H9 (cell line): ENCODE results near the gene WDR7. TPM values are rescaled to one million over a fixed set of nuclear protein-coding genes. Genes with fewer than 3 reads are reported as not detected.

Experiments used
- DNase-seq: peaks from one replicate; pipeline ENCODE4 v3.0.0-alpha.2; 2017
- H2AFZ ChIP-seq: one replicate; pipeline ENCODE4 v1.6.1; 2013; ENCODE audit warnings: mild to moderate bottlenecking, low read length, control low read depth, moderate library complexity
- H2AK5ac ChIP-seq: 2 replicates; pipeline ENCODE4 v1.6.1; 2013; ENCODE audit warnings: low read length, control low read depth, mixed read lengths; ENCODE audit not compliant: insufficient read length
- H2BK120ac ChIP-seq: one replicate; pipeline ENCODE4 v1.6.1; 2013; ENCODE audit warnings: low read depth, mild to moderate bottlenecking, low read length, control low read depth, inconsistent platforms; ENCODE audit not compliant: poor library complexity, severe bottlenecking
- H2BK12ac ChIP-seq: 2 replicates; pipeline ENCODE4 v1.6.1; 2013; ENCODE audit warnings: low read length, control low read depth, mixed read lengths, low read depth; ENCODE audit not compliant: insufficient read length
- H2BK15ac ChIP-seq: 2 replicates; pipeline ENCODE4 v1.6.1; 2013; ENCODE audit warnings: low read depth, low read length, control low read depth
- H2BK20ac ChIP-seq: one replicate; pipeline ENCODE4 v1.6.1; 2013; ENCODE audit warnings: low read depth, mild to moderate bottlenecking, low read length, control low read depth, inconsistent platforms; ENCODE audit not compliant: poor library complexity, severe bottlenecking
- H2BK5ac ChIP-seq: 2 replicates; pipeline ENCODE4 v1.6.1; 2013; ENCODE audit warnings: low read length, control low read depth, mixed read lengths; ENCODE audit not compliant: insufficient read length
- H3K14ac ChIP-seq: 2 replicates; pipeline ENCODE4 v1.6.1; 2013; ENCODE audit warnings: low read length, control low read depth; ENCODE audit not compliant: insufficient read depth
- H3K18ac ChIP-seq: 2 replicates; pipeline ENCODE4 v1.6.1; 2013; ENCODE audit warnings: low read depth, mild to moderate bottlenecking, mixed read lengths, low read length, control low read depth; ENCODE audit not compliant: insufficient read length
- H3K23ac ChIP-seq: 2 replicates; pipeline ENCODE4 v1.6.1; 2013; ENCODE audit warnings: low read length, control low read depth, mixed read lengths, low read depth; ENCODE audit not compliant: insufficient read length
- H3K23me2 ChIP-seq: 2 replicates; pipeline ENCODE4 v1.6.1; 2013; ENCODE audit warnings: low read depth, mild to moderate bottlenecking, mixed read lengths, low read length, control low read depth; ENCODE audit not compliant: insufficient read length, poor library complexity, severe bottlenecking
- H3K27ac ChIP-seq: 2 replicates; pipeline ENCODE4 v1.5.1; 2013; ENCODE audit warnings: low read length, control low read depth, mixed read lengths, low read depth; ENCODE audit not compliant: insufficient read length
- H3K27me3 ChIP-seq: 2 replicates; pipeline ENCODE4 v1.6.1; 2013; ENCODE audit warnings: low read length, control low read depth, inconsistent platforms; ENCODE audit not compliant: insufficient read depth
- H3K4ac ChIP-seq: 2 replicates; pipeline ENCODE4 v1.6.1; 2013; ENCODE audit warnings: low read depth, mild to moderate bottlenecking, control low read depth, inconsistent platforms, low read length, moderate library complexity
- H3K4me1 ChIP-seq: 2 replicates; pipeline ENCODE4 v1.6.1; 2013; ENCODE audit warnings: low read length, control low read depth, inconsistent platforms; ENCODE audit not compliant: insufficient read depth
- H3K4me2 ChIP-seq: 2 replicates; pipeline ENCODE4 v1.6.1; 2013; ENCODE audit warnings: low read length, control low read depth, mixed read lengths; ENCODE audit not compliant: insufficient read length, insufficient read depth
- H3K56ac ChIP-seq: 2 replicates; pipeline ENCODE4 v1.6.1; 2013; ENCODE audit warnings: low read depth, mild to moderate bottlenecking, mixed read lengths, low read length, control low read depth; ENCODE audit not compliant: insufficient read length
- H3K79me1 ChIP-seq: 2 replicates; pipeline ENCODE4 v1.6.1; 2013; ENCODE audit warnings: low read depth, mild to moderate bottlenecking, moderate library complexity, low read length, control low read depth, inconsistent platforms; ENCODE audit not compliant: insufficient read depth, poor library complexity, severe bottlenecking
- H3K79me2 ChIP-seq: 2 replicates; pipeline ENCODE4 v1.6.1; 2013; ENCODE audit warnings: low read length, control low read depth, inconsistent platforms; ENCODE audit not compliant: insufficient read depth
- H3K9ac ChIP-seq: 2 replicates; pipeline ENCODE4 v1.6.1; 2013; ENCODE audit warnings: low read length, control low read depth, mixed read lengths; ENCODE audit not compliant: insufficient read length; ENCODE audit errors: extremely low read depth
- H3K9me3 ChIP-seq: one replicate; pipeline ENCODE4 v1.6.1; 2013; ENCODE audit warnings: low read depth, low read length, inconsistent platforms; ENCODE audit not compliant: control insufficient read depth
- H3T11ph ChIP-seq: one replicate; pipeline ENCODE4 v1.6.1; 2013; ENCODE audit warnings: mild to moderate bottlenecking, low read length, control low read depth, inconsistent platforms
- H4K20me1 ChIP-seq: one replicate; pipeline ENCODE4 v1.6.1; 2013; ENCODE audit not compliant: control insufficient read depth, insufficient read length, insufficient read depth
- H4K5ac ChIP-seq: 2 replicates; pipeline ENCODE4 v1.6.1; 2013; ENCODE audit warnings: low read depth, mild to moderate bottlenecking, mixed read lengths, low read length, control low read depth; ENCODE audit not compliant: insufficient read length
- H4K8ac ChIP-seq: replicated peaks from 2 replicates; pipeline ENCODE4 v1.6.1; 2013; ENCODE audit warnings: low read length, control low read depth, mixed read lengths, low read depth; ENCODE audit not compliant: insufficient read length
- H4K91ac ChIP-seq: 2 replicates; pipeline ENCODE4 v1.6.1; 2013; ENCODE audit warnings: low read depth, mild to moderate bottlenecking, moderate library complexity, mixed read lengths, low read length, control low read depth; ENCODE audit not compliant: insufficient read length
- H3K27ac Mint-ChIP-seq, 3 experiments: 2 replicates in 2 of 3; 3 replicates in 1 of 3; pipeline ENCODE4 v1.8.0; 2020 to 2021; ENCODE audit warnings: mixed read lengths in 3 of 3, mild to moderate bottlenecking in 1 of 3, moderate library complexity in 1 of 3
- H3K27me3 Mint-ChIP-seq: 2 replicates; pipeline ENCODE4 v1.8.0; 2021; ENCODE audit warnings: low read depth, mild to moderate bottlenecking, moderate library complexity, mixed read lengths
- H3K36me3 Mint-ChIP-seq, 3 experiments: 2 replicates in 2 of 3; 3 replicates in 1 of 3; pipeline ENCODE4 v1.8.0; 2020 to 2021; ENCODE audit warnings: low read depth in 3 of 3, mixed read lengths in 3 of 3; ENCODE audit not compliant: insufficient read depth in 1 of 3
- H3K4me1 Mint-ChIP-seq, 2 experiments: 2 replicates each; pipeline ENCODE4 v1.8.0; 2020; ENCODE audit warnings: mixed read lengths in 2 of 2
- H3K4me3 Mint-ChIP-seq, 2 experiments: 2 replicates in 1 of 2; 3 replicates in 1 of 2; pipeline ENCODE4 v1.8.0; 2020 to 2021; ENCODE audit warnings: mild to moderate bottlenecking in 2 of 2, mixed read lengths in 2 of 2, moderate library complexity in 1 of 2
- H3K9me3 Mint-ChIP-seq, 2 experiments: 2 replicates in 1 of 2; 3 replicates in 1 of 2; pipeline ENCODE4 v1.8.0; 2020; ENCODE audit warnings: mild to moderate bottlenecking in 2 of 2, mixed read lengths in 2 of 2, moderate library complexity in 1 of 2
- WGBS: extraction: QIAGEN DNeasy Blood & Tissue Kit; methylation state at CpG from one replicate; pipeline ENCODE4 v1.1.7; 2013; ENCODE audit warnings: missing lambda C conversion rate, low lambda C conversion rate, mixed read lengths; ENCODE audit not compliant: insufficient read length; ENCODE audit errors: extremely low coverage; 5-methylcytosine and 5-hydroxymethylcytosine counted together
- total RNA-seq: library from RNA; stranded (reverse); gene quantifications from 2 replicates; pipeline ENCODE4 v1.2.1, GENCODE V29; 2021
- TF ChIP-seq, protein P1 (sequence below): fragments of 200-600 bp; sonication (generic); conservative IDR thresholded peaks from 3 replicates; pipeline ENCODE4 v1.8.0; 2021; ENCODE audit warnings: antibody characterized with exemption, mild to moderate bottlenecking

The WDR7 gene
- total RNA-seq, 1 experiment from 2014 or later: 14.8 TPM

DNA sequence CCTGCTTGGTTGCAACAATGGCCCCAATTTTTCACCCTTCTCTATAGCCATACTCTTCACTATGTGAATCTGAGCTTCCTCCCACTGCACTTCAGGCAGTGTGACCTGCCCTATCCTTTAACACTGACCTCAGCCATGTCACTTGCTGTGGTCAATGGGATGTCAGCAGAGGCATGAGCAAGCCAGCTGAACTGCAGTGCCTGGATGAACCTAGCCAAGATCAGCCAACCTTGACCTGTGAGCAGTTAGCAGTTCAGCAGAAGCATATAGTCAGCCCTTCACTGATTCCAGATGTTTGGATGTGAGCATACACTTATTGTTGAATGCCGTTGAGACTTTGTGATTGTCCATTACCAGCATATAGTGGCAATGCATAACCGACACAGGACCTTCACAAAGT lies 432.3 kb downstream of the WDR7 start:
- Histone ChIP-seq H2BK15ac (no peak overlapping the region), H2BK5ac (no peak overlapping the region), H4K20me1 (no peaks in the 10 kb centered on the region), H2AK5ac (no peak overlapping the region), H3K9me3 (no peaks in the 10 kb centered on the region), H3K4me1 (peaks cover 12% of the 10 kb centered on the region; the same call in 1 of the 2 replicates), H4K91ac (no peak overlapping the region), H3T11ph (no peak overlapping the region), H3K56ac (no peak overlapping the region), H2BK12ac (no peak overlapping the region), H3K79me1 (no peaks in the 10 kb centered on the region), H3K18ac (no peak overlapping the region), H3K27ac (no peak overlapping the region), H3K9ac (no peak overlapping the region), H3K23ac (no peak overlapping the region), H3K4ac (no peak overlapping the region), H3K14ac (no peak overlapping the region), H4K5ac (no peak overlapping the region), H3K27me3 (no peaks in the 10 kb centered on the region), H2BK120ac (no peak overlapping the region), H2BK20ac (no peak overlapping the region), H4K8ac (no peak overlapping the region), H3K4me2 (no peak overlapping the region), H2AFZ (no peak overlapping the region), H3K79me2 (no peaks in the 10 kb centered on the region), H3K23me2 (no peaks in the 10 kb centered on the region)
- Mint-ChIP-seq H3K27ac (no peak overlapping the region), H3K27me3 (no peaks in the 10 kb centered on the region; the same call in 1 of the 2 replicates), H3K36me3 (peaks cover 0 to 5% (median 2%) of the 10 kb centered on the region in 3 experiments; a peak in 2 of 7 replicates), H3K4me3 (no peak overlapping the region), H3K4me1 (peaks cover 22 to 25% of the 10 kb centered on the region in 2 experiments), H3K9me3 (peaks cover 0 to 10% of the 10 kb centered on the region in 2 experiments; a peak in 4 of 5 replicates)
- TF ChIP-seq, protein P1, sequence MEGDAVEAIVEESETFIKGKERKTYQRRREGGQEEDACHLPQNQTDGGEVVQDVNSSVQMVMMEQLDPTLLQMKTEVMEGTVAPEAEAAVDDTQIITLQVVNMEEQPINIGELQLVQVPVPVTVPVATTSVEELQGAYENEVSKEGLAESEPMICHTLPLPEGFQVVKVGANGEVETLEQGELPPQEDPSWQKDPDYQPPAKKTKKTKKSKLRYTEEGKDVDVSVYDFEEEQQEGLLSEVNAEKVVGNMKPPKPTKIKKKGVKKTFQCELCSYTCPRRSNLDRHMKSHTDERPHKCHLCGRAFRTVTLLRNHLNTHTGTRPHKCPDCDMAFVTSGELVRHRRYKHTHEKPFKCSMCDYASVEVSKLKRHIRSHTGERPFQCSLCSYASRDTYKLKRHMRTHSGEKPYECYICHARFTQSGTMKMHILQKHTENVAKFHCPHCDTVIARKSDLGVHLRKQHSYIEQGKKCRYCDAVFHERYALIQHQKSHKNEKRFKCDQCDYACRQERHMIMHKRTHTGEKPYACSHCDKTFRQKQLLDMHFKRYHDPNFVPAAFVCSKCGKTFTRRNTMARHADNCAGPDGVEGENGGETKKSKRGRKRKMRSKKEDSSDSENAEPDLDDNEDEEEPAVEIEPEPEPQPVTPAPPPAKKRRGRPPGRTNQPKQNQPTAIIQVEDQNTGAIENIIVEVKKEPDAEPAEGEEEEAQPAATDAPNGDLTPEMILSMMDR: no peak
- DNase-seq: no peak
- WGBS: no CpG with 5 or more reads among the region's 2 CpGs
